HS-5 (cell line): ENCODE data around the gene FHL1.

Source experiments
- DNase-seq: peaks from one replicate; pipeline ENCODE4 v3.0.0-alpha.2; 2012; ENCODE audit warnings: low read depth

Gene FHL1

DNA sequence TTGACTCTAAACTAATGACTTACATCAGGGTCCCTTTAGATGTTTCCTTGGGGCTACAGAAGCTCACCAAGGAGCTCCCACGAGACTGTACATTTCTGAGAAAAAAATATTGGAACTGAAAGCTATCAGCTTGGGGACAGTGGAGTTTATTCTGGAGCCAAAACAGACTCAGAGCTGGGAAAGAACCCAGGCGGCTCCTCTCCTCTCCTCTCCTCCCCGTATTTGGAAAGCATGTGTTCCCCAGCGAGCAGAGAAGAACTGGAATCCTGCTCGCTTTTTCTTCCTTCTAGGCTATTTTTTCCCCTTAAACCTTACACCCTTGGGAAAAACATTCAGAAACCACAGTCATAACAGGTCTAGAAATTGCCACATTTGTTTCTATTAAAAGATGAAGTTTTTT lies 108.2 kb downstream of the FHL1 start:
- no peak for DNase-seq

DNA sequence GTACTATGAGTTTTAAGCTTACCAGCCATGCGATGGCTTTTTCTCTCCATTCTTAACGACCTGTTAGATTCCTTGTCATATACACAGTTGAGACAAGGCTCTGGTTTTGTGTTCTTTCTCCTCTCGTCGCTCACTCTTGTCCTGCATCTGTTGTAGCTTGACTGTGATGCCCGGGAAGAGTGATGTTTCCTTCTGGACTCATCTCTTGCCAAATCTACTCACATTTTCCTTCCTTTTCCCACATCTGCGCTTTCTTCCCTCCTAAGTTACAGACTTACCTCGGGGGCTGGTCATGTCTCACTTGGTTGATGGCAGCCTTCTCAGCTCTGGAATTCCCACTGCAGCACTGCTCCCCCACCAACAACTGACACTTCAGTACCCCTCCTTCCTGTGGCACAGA lies 108.7 kb downstream of the FHL1 start:
- DNase-seq = no peak

DNA sequence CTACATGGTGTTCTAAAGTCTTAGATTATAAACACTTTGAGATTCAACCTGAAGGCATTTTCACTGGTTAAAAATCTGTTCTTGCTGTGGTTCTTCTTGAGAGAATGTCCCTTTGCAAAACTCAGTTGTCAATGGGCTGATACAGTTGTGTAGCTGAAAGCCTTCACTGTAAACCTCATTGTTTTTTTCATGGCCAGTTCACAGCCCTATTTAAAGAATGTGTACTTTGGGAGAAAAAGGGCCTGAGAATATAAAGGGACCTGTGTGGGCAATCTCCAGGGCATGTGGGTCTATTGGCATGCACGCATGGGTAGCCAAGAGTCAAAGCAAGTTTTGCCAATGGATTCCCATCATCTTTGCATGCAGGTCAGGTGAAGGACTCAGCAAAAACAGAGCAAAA lies 111.6 kb downstream of the FHL1 start:
- DNase-seq = no peak

DNA sequence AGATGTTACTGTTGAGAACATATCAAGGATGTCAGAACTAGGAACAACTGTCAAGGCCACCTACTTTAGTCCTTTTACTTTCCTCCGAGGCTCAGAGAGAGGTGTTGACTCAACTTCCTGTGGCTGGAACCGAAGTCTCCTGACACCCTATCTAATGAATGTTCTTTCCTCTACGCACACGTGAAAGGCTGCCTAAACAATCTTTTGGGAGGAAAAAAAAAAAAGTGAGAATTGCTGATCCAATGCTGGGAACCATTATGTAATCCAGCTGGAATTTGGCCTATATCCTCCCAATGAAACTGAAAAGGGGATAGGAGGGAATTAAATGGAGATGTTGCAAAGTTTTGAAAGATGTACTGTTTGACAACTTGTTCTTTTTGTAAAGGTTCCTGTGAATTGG lies 112.2 kb downstream of the FHL1 start:
- peak; percentile 49 for DNase-seq

DNA sequence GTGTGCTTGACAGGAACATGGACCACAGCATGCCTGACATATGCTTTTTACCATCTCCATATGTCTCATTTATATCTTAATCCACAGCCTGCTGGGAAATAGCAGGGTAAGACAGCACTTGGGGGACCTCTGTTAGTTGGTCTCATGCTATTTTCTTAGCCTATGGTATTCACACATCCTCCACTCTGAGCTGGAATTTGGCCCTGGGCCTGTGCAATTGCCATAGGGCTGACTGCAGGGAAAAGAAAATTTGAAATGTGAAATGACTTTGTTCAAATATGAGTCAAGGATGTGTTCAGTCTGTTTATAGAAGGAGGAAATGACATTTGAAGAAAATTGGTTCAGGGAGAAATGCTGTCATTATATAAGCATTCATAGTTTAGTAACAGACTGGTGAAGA lies 113.4 kb downstream of the FHL1 start:
- DNase-seq = peak; percentile 64
